MCF 10A (cell line): ENCODE results near the gene EFNA2. TPM values are rescaled to one million over a fixed set of nuclear protein-coding genes. Genes with fewer than 3 reads are reported as not detected.

Source experiments
- BruUV-seq: library from RNA; stranded (reverse); fragments of 400-500 nt; replicated peaks from 2 replicates; lab custom pipeline; 2021; lab: Mats Ljungman, UMichigan
- CTCF ChIA-PET: fragments of 300-600 bp; sonication (Branson Sonifier 250); formaldehyde crosslinking; extraction: SDS; loops from one replicate; lab custom pipeline; 2021; ENCODE audit warnings: antibody characterized with exemption, inconsistent platforms; lab: Yijun Ruan, JAX
- POLR2A ChIA-PET: fragments of 300-600, 350-650 bp; sonication (Branson Sonifier 250); formaldehyde crosslinking; extraction: SDS; loops from one replicate; lab custom pipeline; 2020; ENCODE audit warnings: antibody characterized with exemption, inconsistent platforms; lab: Yijun Ruan, JAX
- DNase-seq: peaks from one replicate; pipeline ENCODE4 v3.0.0-alpha.2; 2018; ENCODE audit not compliant: unreplicated experiment
- H3K27ac Mint-ChIP-seq: one replicate; pipeline ENCODE4 v1.8.0; 2022; ENCODE audit warnings: mild to moderate bottlenecking, low read depth, mixed read lengths; ENCODE audit not compliant: unreplicated experiment
- H3K27me3 Mint-ChIP-seq: one replicate; pipeline ENCODE4 v1.8.0; 2022; ENCODE audit warnings: mixed read lengths; ENCODE audit not compliant: insufficient read depth, unreplicated experiment
- H3K36me3 Mint-ChIP-seq: one replicate; pipeline ENCODE4 v1.8.0; 2022; ENCODE audit warnings: mild to moderate bottlenecking, moderate library complexity, mixed read lengths; ENCODE audit not compliant: insufficient read depth, unreplicated experiment
- H3K4me1 Mint-ChIP-seq: one replicate; pipeline ENCODE4 v1.8.0; 2022; ENCODE audit warnings: mixed read lengths; ENCODE audit not compliant: insufficient read depth, unreplicated experiment
- H3K4me3 Mint-ChIP-seq: one replicate; pipeline ENCODE4 v1.8.0; 2022; ENCODE audit warnings: mild to moderate bottlenecking, moderate library complexity, mixed read lengths; ENCODE audit not compliant: unreplicated experiment
- H3K9me3 Mint-ChIP-seq: one replicate; pipeline ENCODE4 v1.8.0; 2022; ENCODE audit warnings: mixed read lengths; ENCODE audit not compliant: unreplicated experiment
- CTCF ChIP-seq: fragments of 200-600 bp; IDR thresholded peaks from one replicate; pipeline ENCODE4 v1.8.0; 2022; ENCODE audit warnings: antibody characterized with exemption, mild to moderate bottlenecking; ENCODE audit not compliant: unreplicated experiment
- intact Hi-C: fragments of 100-400 bp; cut with micrococcal nuclease; formaldehyde crosslinking; loops from 2 replicates; pipeline ENCODE4 v1.14.1; 2022
- total RNA-seq: library from RNA; stranded (reverse); gene quantifications from 2 replicates; pipeline ENCODE4 v1.2.3, GENCODE V29; 2022

Gene EFNA2
- total RNA-seq, 1 experiment from 2014 or later = not detected

DNA sequence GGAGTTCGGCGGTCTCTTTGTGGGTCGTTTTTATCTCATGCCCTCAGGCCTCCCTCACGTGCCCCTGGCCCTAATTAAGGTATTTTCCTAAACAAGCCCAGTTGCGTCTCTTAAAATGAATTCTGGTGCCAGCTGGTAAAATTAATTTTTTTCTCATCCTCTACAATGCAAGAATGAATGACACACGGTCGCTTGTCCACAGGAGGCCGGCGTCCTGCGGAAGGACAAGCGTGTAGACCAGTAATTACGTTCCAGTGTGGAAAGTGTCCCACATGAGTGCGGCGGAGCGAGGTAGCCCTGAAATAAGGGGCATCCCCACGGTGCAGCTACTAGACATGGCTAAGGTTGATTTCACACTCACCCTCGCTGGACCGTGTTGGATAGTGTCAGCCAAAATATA is 63.5 kb downstream of the EFNA2 start:
- no TSS peak for BruUV-seq
- TF ChIP-seq CTCF = no peak
- ChIA-PET POLR2A (no interaction called here), CTCF (interaction anchor here (0.6 kb wide), 1 partner anchor 578 kb away, joined by 3 read pairs; no protein-coding TSS in a partner anchor)
- DNase-seq = no peak
- intact Hi-C loops = no loop called here
- Mint-ChIP-seq H3K27me3 (peaks cover 7% of the 10 kb centered on the region), H3K9me3 (no peaks in the 10 kb centered on the region), H3K4me3 (no peak overlapping the region), H3K27ac (no peak overlapping the region), H3K4me1 (no peaks in the 10 kb centered on the region), H3K36me3 (no peaks in the 10 kb centered on the region)

DNA sequence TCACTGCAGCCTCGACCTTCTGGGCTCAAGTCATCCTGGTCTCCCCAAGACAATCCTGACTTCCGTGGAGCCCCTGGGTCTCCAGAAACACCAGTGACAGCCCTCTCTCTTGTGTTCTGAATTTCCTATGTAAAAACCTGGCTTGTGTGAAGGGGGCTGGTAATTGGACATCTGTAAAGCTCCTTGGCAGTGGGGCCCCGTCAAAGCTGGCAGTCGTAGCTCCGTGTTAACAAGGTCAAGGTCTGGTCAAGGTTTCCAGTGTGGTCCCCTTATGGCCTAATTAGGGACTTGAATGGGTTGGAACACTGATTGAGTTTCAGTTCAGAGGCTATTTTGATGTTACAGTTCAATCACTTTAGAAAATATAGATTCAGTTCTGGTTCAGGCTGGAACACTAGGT is 65.2 kb downstream of the EFNA2 start:
- POLR2A ChIA-PET = no interaction called here
- no peak overlapping the region for H3K4me3 Mint-ChIP-seq
- intact Hi-C loops = no loop called here

More for the DNA sequence above, 65.2 kb downstream of the EFNA2 start:
- CTCF ChIA-PET = no interaction called here
- Mint-ChIP-seq H3K27me3 (no peaks in the 10 kb centered on the region), H3K27ac (no peak overlapping the region), H3K4me1 (peaks cover 4% of the 10 kb centered on the region), H3K36me3 (peaks cover under 1% of the 10 kb centered on the region), H3K9me3 (no peaks in the 10 kb centered on the region)
- no peak for DNase-seq
- no peak for TF ChIP-seq CTCF
- BruUV-seq = no TSS peak

Other genes starting within 250 kb of the EFNA2 start
- gene ABCA7, start 245.8 kb upstream of the EFNA2 start, total RNA-seq = 10.3 and 18.2 TPM in 2 replicates
- gene ARHGAP45, start 218.7 kb upstream of the EFNA2 start, total RNA-seq = 11.9 and 15.3 TPM in 2 replicates
- 184 and 201 TPM in 2 replicates for gene POLR2E, start 190.5 kb upstream of the EFNA2 start, total RNA-seq
- 179 and 191 TPM in 2 replicates for gene GPX4, start 181.9 kb upstream of the EFNA2 start, total RNA-seq
- 99.6 and 123 TPM in 2 replicates for gene SBNO2, start 111.6 kb upstream of the EFNA2 start, total RNA-seq
- gene STK11, start 80.1 kb upstream of the EFNA2 start, total RNA-seq = 63.1 and 65.6 TPM in 2 replicates
- gene CBARP, start 47.9 kb upstream of the EFNA2 start, total RNA-seq = 7.0 and 8.2 TPM in 2 replicates
- gene ATP5F1D, start 44.1 kb upstream of the EFNA2 start, total RNA-seq = 256 and 258 TPM in 2 replicates
- gene MIDN, start 37.3 kb upstream of the EFNA2 start, total RNA-seq = 73.6 and 96.9 TPM in 2 replicates
- gene CIRBP, start 16.5 kb upstream of the EFNA2 start, total RNA-seq = 316 and 362 TPM in 2 replicates
- 71.0 and 85.2 TPM in 2 replicates for gene FAM174C, start 10.3 kb upstream of the EFNA2 start, total RNA-seq
- 135 and 137 TPM in 2 replicates for gene NDUFS7, start 98.0 kb downstream of the EFNA2 start, total RNA-seq
- gene GAMT, start 115.7 kb downstream of the EFNA2 start, total RNA-seq = 3.2 and 7.0 TPM in 2 replicates
- gene DAZAP1, start 121.7 kb downstream of the EFNA2 start, total RNA-seq = 219 and 246 TPM in 2 replicates
- 1,168 and 1,243 TPM in 2 replicates for gene RPS15, start 152.5 kb downstream of the EFNA2 start, total RNA-seq
- gene APC2, start 164.2 kb downstream of the EFNA2 start, total RNA-seq = 0.15 and 0.23 TPM in 2 replicates
- gene C19orf25, start 193.3 kb downstream of the EFNA2 start, total RNA-seq = 36.3 and 40.5 TPM in 2 replicates
- gene PCSK4, start 204.5 kb downstream of the EFNA2 start, total RNA-seq = 3.4 and 3.7 TPM in 2 replicates
- gene REEP6, start 205.3 kb downstream of the EFNA2 start, total RNA-seq = 3.8 TPM in 2 replicates
- gene ADAMTSL5, start 227.1 kb downstream of the EFNA2 start, total RNA-seq = 11.1 and 13.7 TPM in 2 replicates
- gene PLK5, start 238.2 kb downstream of the EFNA2 start, total RNA-seq = 0.21 and 0.22 TPM in 2 replicates